ENCODE results near the gene OR6C70. TPM values are rescaled to one million over a fixed set of nuclear protein-coding genes. Genes with fewer than 3 reads are reported as not detected.

OR6C70 gene
- total and polyA plus RNA-seq, 2 of the 4 experiments (the other 2 are of a cell fraction), result not detected

DNA sequence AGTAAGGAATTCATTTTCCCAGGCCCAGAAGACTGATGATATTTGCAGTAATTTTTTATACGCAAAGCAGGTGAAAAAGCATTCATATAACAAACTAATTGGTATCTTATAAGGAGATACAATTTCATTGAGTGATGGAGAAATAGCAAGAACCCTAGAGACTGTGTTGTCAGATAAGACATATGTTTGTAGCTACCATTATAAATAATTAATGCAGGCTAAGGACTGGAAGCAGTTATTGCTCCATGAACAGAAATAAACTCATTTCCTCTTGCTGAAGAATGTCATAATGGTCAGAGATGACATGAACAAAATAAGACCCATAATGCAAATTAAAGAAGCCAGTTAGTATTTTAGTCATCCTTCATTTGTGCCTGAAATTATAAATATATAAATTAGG, 24.6 kb downstream of the OR6C70 start:
- no peaks in the 10 kb centered on the region for H3K9me1 ChIP-seq (ENCODE audit: insufficient read depth, low read length)
- no peak overlapping the region for H3K18ac ChIP-seq (ENCODE audit: low read depth, low read length)
- H2BK15ac ChIP-seq (ENCODE audit: low read depth, low read length), result no peak overlapping the region
- H4K5ac ChIP-seq (ENCODE audit: low read depth, low read length), result no peak overlapping the region
- H3K27ac ChIP-seq (ENCODE audit: insufficient read depth, low read length), result no peak overlapping the region
- no TSS peak for BruUV-seq (replicated peaks)
- no peaks in the 10 kb centered on the region for H3K36me3 ChIP-seq (ENCODE audit: control insufficient read depth, insufficient read depth, low read length)
- H2BK20ac ChIP-seq (ENCODE audit: low read depth, low read length), result no peak overlapping the region
- intact Hi-C loops (cut with micrococcal nuclease), result no loop called here
- H4K91ac ChIP-seq (ENCODE audit: insufficient read depth, low read depth, low read length), result no peak overlapping the region
- ChIA-PET CTCF (no interaction called here), POLR2A (ENCODE audit: unreplicated experiment) (no interaction called here)
- H4K8ac ChIP-seq (ENCODE audit: low read depth in 2 of 2, low read length in 2 of 2), result no peak overlapping the region
- no peak overlapping the region for H2BK5ac ChIP-seq (ENCODE audit: low read depth, low read length, poor library complexity, severe bottlenecking)
- WGBS, 2 experiments (ENCODE audit: extremely low coverage in 2 of 2, insufficient read length in 1 of 2), result no CpG with 5 or more reads among the region's 1 CpG
- H2AK9ac ChIP-seq (replicated peaks; ENCODE audit: low read depth, low read length, poor library complexity), result no peak overlapping the region
- no peak overlapping the region for H3K14ac ChIP-seq (replicated peaks; ENCODE audit: low read depth, low read length)
- no peaks in the 10 kb centered on the region for H3K4me1 ChIP-seq (ENCODE audit: control insufficient read depth, insufficient read depth, low read length)
- H3K4ac ChIP-seq (ENCODE audit: low read depth, low read length), result no peak overlapping the region
- ATAC-seq (ENCODE audit: low read depth) (no peak), DNase-seq (no peak)
- no peak overlapping the region for H2AFZ ChIP-seq (replicated peaks; ENCODE audit: low read length, poor library complexity)
- H3K79me1 ChIP-seq (ENCODE audit: low read depth in 1 of 2, low read length in 2 of 2), result no peaks in the 10 kb centered on the region
- TF ChIP-seq, protein P1, sequence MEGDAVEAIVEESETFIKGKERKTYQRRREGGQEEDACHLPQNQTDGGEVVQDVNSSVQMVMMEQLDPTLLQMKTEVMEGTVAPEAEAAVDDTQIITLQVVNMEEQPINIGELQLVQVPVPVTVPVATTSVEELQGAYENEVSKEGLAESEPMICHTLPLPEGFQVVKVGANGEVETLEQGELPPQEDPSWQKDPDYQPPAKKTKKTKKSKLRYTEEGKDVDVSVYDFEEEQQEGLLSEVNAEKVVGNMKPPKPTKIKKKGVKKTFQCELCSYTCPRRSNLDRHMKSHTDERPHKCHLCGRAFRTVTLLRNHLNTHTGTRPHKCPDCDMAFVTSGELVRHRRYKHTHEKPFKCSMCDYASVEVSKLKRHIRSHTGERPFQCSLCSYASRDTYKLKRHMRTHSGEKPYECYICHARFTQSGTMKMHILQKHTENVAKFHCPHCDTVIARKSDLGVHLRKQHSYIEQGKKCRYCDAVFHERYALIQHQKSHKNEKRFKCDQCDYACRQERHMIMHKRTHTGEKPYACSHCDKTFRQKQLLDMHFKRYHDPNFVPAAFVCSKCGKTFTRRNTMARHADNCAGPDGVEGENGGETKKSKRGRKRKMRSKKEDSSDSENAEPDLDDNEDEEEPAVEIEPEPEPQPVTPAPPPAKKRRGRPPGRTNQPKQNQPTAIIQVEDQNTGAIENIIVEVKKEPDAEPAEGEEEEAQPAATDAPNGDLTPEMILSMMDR (conservative IDR thresholded peaks at IDR 0.05; ENCODE audit: low read depth, low read length), result no peak
- TF ChIP-seq BHLHE40 (IDR thresholded peaks at IDR 0.05; ENCODE audit: low read depth, low read length), result no peak
- TF ChIP-seq FOS (IDR thresholded peaks at IDR 0.05; ENCODE audit: low read depth, low read length), result no peak
- TF ChIP-seq CEBPB (IDR thresholded peaks at IDR 0.05; ENCODE audit: low read depth, low read length), result no peak
- TF ChIP-seq, protein P2, sequence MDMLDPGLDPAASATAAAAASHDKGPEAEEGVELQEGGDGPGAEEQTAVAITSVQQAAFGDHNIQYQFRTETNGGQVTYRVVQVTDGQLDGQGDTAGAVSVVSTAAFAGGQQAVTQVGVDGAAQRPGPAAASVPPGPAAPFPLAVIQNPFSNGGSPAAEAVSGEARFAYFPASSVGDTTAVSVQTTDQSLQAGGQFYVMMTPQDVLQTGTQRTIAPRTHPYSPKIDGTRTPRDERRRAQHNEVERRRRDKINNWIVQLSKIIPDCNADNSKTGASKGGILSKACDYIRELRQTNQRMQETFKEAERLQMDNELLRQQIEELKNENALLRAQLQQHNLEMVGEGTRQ (IDR thresholded peaks at IDR 0.05; ENCODE audit: low read depth, low read length), result no peak
- no peak for TF ChIP-seq NFE2L2 (IDR thresholded peaks at IDR 0.05; ENCODE audit: low read depth, low read length)
- no peak for TF ChIP-seq MAZ (IDR thresholded peaks at IDR 0.05; ENCODE audit: borderline replicate concordance, low read depth, low read length)
- no peak for TF ChIP-seq RFX5 (IDR thresholded peaks at IDR 0.05; ENCODE audit: low read depth, low read length)
- TF ChIP-seq MXI1 (IDR thresholded peaks at IDR 0.05; ENCODE audit: borderline replicate concordance, low read depth, low read length), result no peak
- TF ChIP-seq, protein P3, sequence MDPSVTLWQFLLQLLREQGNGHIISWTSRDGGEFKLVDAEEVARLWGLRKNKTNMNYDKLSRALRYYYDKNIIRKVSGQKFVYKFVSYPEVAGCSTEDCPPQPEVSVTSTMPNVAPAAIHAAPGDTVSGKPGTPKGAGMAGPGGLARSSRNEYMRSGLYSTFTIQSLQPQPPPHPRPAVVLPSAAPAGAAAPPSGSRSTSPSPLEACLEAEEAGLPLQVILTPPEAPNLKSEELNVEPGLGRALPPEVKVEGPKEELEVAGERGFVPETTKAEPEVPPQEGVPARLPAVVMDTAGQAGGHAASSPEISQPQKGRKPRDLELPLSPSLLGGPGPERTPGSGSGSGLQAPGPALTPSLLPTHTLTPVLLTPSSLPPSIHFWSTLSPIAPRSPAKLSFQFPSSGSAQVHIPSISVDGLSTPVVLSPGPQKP (IDR thresholded peaks at IDR 0.05; ENCODE audit: borderline replicate concordance, low read depth, low read length), result no peak
- TF ChIP-seq RAD21 (IDR thresholded peaks at IDR 0.05; ENCODE audit: low read length), result no peak
- no peak for TF ChIP-seq CHD1 (IDR thresholded peaks at IDR 0.05; ENCODE audit: low read depth, low read length)
- TF ChIP-seq RCOR1 (IDR thresholded peaks at IDR 0.05; ENCODE audit: insufficient replicate concordance, low read length), result no peak
- TF ChIP-seq MAFK (IDR thresholded peaks at IDR 0.05; ENCODE audit: low read depth, low read length), result no peak
- TF ChIP-seq POLR2A (IDR thresholded peaks at IDR 0.05; ENCODE audit: low read depth, low read length), result no peak
- TF ChIP-seq SMC3 (IDR thresholded peaks at IDR 0.05; ENCODE audit: low read depth, low read length), result no peak
- H3K23ac ChIP-seq (ENCODE audit: low read depth, low read length), result no peak overlapping the region
- H3K4me3 ChIP-seq (ENCODE audit: insufficient read depth, low read depth, low read length), result no peak overlapping the region
- dilution Hi-C loops (cut with HindIII; ENCODE audit: low sequenced_read_pairs, unreplicated experiment), result no loop called here
- H4K20me1 ChIP-seq (ENCODE audit: insufficient read depth, low read length), result no peaks in the 10 kb centered on the region
- no peaks in the 10 kb centered on the region for H3K9me3 ChIP-seq (ENCODE audit: control insufficient read depth, insufficient read depth, low read length)
- H3K56ac ChIP-seq (ENCODE audit: extremely low read depth, insufficient read depth, low read length), result no peak overlapping the region
- no peak overlapping the region for H2AK5ac ChIP-seq (ENCODE audit: low read depth, low read length)
- no peak overlapping the region for H3K9ac ChIP-seq (ENCODE audit: low read depth, low read length)
- no peaks in the 10 kb centered on the region for H3K27me3 ChIP-seq (ENCODE audit: control insufficient read depth, insufficient read depth, low read length)
- in situ Hi-C loops (cut with MboI; ENCODE audit: low sequenced_read_pairs), result no loop called here
- no peak overlapping the region for H3K4me2 ChIP-seq (ENCODE audit: low read depth, low read length)
- H2BK120ac ChIP-seq (ENCODE audit: low read depth, low read length), result no peak overlapping the region
